ENCODE data around the gene AKTIP.

DNA sequence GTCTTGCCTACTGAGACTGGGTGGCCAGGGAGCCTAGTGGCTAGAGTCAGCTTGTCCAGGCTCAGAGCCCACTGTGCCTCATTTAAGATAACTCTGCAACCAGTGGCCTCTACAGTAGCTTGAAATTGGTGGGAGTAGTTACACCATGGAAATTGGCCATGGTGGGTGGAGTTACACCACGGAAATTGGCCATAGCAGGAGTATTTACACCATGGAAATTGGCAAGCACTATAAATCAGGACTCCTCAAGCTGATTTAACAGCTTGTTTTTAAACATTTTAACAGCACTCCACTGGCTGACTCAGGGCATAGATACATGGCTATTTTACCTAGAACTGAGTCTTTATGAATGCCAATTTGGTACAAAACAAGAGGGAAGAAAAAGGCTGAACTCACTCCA is 27.7 kb upstream of the AKTIP start:
- TF ChIP-seq, protein P1, sequence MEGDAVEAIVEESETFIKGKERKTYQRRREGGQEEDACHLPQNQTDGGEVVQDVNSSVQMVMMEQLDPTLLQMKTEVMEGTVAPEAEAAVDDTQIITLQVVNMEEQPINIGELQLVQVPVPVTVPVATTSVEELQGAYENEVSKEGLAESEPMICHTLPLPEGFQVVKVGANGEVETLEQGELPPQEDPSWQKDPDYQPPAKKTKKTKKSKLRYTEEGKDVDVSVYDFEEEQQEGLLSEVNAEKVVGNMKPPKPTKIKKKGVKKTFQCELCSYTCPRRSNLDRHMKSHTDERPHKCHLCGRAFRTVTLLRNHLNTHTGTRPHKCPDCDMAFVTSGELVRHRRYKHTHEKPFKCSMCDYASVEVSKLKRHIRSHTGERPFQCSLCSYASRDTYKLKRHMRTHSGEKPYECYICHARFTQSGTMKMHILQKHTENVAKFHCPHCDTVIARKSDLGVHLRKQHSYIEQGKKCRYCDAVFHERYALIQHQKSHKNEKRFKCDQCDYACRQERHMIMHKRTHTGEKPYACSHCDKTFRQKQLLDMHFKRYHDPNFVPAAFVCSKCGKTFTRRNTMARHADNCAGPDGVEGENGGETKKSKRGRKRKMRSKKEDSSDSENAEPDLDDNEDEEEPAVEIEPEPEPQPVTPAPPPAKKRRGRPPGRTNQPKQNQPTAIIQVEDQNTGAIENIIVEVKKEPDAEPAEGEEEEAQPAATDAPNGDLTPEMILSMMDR (IDR thresholded peaks at IDR 0.05), result no peak
- TF ChIP-seq POLR2AphosphoS5 (IDR thresholded peaks at IDR 0.05; ENCODE audit: insufficient read depth in 1 of 2, low read depth in 1 of 2) (no peak), POLR2A (IDR thresholded peaks at IDR 0.05) (no peak)
